ENCODE data around the gene C1QTNF12. TPM values are rescaled to one million over a fixed set of nuclear protein-coding genes. Genes with fewer than 3 reads are reported as not detected.
"Not testable (repeated sequence)": the region's sequence is repeated elsewhere in the genome, so short reads cannot be mapped to it uniquely, and the experiment has no call there.

C1QTNF12 gene
- total RNA-seq, 3 donors from 2014 or later: 21.5 to 54.0 (median 36.5) TPM

DNA sequence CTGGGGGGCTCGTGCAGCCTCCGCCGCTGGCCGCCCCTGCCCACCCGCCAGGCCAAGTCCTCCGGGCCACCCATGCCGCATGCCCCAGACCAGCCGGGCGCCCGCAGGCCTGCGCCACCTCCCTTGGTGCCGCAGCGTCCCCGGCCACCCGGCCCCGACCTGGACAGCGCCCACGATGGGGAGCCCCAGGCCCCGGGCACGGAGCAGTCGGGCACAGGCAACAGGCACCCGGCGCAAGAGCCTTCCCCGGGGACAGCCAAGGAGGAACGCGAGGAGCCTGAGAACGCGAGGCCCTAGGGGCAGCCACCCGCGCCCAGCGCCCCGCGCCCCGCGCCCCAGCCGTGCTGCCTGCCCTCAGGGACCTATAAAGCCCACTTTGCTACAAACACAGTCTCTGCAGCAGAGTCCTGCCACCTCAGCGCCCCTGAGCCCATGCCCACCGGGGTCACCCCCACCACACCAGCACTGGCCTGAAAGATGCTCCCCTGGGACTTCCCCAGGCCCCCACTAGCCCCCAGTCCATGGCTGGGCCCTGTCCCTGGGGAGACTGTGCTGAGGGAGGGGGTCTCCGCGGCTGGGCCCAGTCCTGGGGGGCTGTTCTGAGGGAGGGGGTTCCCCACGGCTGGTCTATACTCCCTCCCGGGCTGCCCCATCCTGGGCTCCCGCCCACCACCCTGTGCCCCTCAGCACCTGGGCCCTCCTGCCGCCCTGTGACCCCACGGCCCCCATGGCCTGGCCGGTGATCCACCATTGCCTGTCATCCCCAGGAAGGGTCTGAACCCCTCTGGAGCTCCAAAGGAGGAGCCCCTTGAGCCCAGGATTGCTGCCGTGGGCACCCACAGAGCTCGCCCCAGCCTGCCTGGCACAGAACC lies 48.7 kb downstream of the C1QTNF12 start:
- peaks cover 3% of the 10 kb centered on the region for H3K4me1 ChIP-seq (ENCODE audit: low read depth)
- TF ChIP-seq, protein P1, sequence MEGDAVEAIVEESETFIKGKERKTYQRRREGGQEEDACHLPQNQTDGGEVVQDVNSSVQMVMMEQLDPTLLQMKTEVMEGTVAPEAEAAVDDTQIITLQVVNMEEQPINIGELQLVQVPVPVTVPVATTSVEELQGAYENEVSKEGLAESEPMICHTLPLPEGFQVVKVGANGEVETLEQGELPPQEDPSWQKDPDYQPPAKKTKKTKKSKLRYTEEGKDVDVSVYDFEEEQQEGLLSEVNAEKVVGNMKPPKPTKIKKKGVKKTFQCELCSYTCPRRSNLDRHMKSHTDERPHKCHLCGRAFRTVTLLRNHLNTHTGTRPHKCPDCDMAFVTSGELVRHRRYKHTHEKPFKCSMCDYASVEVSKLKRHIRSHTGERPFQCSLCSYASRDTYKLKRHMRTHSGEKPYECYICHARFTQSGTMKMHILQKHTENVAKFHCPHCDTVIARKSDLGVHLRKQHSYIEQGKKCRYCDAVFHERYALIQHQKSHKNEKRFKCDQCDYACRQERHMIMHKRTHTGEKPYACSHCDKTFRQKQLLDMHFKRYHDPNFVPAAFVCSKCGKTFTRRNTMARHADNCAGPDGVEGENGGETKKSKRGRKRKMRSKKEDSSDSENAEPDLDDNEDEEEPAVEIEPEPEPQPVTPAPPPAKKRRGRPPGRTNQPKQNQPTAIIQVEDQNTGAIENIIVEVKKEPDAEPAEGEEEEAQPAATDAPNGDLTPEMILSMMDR (IDR thresholded peaks at IDR 0.05): no peak
- intact Hi-C loops (cut with DNase I, micrococcal nuclease): no loop called here
- no peaks in the 10 kb centered on the region for H3K36me3 ChIP-seq (ENCODE audit: low read depth)
- ATAC-seq (no peak), DNase-seq (peak in 2 of 3 donors; percentile 20 to 46)
- H3K9me3 ChIP-seq: peaks cover 9% of the 10 kb centered on the region
- no peak overlapping the region for H3K4me3 ChIP-seq

DNA sequence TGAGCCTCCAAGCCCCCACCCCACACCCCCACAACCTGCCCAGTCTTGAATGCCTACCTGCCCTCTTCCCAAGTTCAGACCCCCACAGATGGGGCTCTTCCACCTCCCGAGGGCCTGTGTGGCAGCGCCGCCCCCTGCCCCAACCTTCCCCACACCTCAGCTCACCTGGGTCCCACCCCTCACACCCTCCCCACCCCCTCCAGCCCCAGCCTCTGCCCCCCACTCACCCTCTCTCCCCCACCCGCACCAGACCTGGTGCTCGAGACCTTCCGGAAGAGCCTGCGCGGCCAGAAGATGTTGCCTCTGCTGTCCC lies 49.4 kb downstream of the C1QTNF12 start:
- ATAC-seq (no peak), DNase-seq (peak in 1 of 3 donors; percentile 14)
- Histone ChIP-seq H3K36me3 (ENCODE audit: low read depth) (no peaks in the 10 kb centered on the region), H3K4me3 (no peak overlapping the region), H3K4me1 (ENCODE audit: low read depth) (peaks cover 3% of the 10 kb centered on the region), H3K9me3 (peaks cover 9% of the 10 kb centered on the region)
- TF ChIP-seq, protein P1 (IDR thresholded peaks at IDR 0.05): no peak
- intact Hi-C loops (cut with DNase I, micrococcal nuclease): no loop called here

DNA sequence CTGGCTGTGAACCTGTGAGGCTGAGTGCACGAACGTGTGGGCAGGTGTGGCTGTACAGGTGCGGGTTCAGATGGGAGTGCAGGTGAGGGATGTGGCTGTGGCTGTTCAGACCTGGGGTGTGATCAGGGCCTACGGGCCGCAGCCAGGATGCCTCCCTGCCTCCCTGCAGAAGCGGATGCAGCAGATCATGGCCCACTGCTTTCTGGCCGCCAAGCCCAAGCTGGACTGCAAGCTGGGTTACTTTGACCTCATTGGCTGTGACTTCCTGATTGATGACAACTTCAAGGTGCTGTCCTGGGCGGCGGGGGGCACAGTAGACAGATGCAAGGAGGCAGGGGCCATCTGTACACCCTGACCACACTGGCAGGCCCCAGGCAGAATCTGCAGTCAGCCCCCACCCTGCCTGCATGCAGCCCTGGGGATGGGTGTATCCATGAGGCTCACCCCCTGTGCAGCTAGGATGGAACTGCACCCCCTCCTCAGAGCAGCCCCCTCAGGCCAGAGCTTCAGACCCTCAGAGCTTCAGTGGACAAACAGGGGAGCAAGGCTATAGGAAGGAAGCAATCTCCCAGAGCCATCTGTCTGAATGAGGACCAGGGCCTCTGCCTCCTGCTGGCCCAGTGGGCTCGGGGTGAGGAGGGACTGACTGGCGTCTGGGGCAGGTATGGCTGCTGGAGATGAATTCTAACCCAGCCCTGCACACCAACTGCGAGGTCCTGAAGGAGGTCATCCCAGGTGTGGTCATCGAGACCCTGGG lies 49.9 kb downstream of the C1QTNF12 start:
- no peaks in the 10 kb centered on the region for H3K36me3 ChIP-seq (ENCODE audit: low read depth)
- peaks cover 9% of the 10 kb centered on the region for H3K9me3 ChIP-seq
- H3K4me1 ChIP-seq (ENCODE audit: low read depth): peaks cover 3% of the 10 kb centered on the region
- peak in 1 of 3 donors; percentile 17 for DNase-seq
- TF ChIP-seq, protein P1 (IDR thresholded peaks at IDR 0.05): no peak
- no peak for ATAC-seq
- no peak overlapping the region for H3K4me3 ChIP-seq
- intact Hi-C loops (cut with DNase I, micrococcal nuclease): no loop called here

DNA sequence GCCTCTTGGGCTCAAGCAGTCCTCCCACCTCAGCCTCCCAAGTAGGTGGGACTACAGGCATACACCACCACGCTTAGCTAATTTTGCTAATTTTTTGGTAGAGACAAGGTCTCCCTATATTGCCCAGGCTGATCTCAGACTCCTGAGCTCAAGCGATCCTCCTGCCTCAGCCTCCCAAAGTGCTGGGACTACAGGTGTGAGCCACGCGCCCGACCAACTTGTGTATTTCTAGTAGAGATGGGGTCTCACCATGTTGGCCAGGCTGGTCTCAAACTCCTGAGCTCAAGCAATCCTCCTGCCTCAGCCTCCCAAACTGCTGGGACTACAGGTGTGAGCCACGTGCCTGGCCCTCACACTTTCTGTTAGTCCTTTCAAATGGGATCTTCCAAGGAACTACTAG lies 50.8 kb downstream of the C1QTNF12 start:
- H3K36me3 ChIP-seq (ENCODE audit: low read depth); H3K9me3 ChIP-seq; intact Hi-C loops (cut with DNase I, micrococcal nuclease); H3K4me3 ChIP-seq; DNase-seq; H3K4me1 ChIP-seq (ENCODE audit: low read depth); ATAC-seq: not testable (repeated sequence)

DNA sequence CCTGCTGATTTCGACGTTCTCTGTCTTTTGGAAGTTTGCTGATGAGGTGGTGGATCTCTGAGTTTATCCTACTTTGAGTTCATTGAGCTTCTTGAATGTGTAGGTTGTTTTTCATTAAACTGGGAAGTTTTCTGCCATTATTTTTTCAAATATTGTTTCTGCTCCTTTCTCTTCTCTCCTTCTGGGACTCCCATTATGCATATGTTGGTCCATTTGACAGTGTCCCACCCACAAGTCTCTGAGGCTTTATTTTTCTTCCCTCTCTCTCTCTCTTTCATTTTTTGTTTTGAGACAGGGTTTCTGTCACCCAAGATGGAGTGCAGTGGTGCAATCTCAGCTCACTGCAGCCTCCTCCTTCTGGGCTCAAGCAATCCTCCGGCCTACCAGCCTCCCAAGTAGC lies 51.8 kb downstream of the C1QTNF12 start:
- ATAC-seq: no peak
- no peak overlapping the region for H3K4me3 ChIP-seq

More for the DNA sequence above, 51.8 kb downstream of the C1QTNF12 start:
- DNase-seq: no peak
- TF ChIP-seq, protein P1 (IDR thresholded peaks at IDR 0.05): no peak
- Histone ChIP-seq H3K4me1 (ENCODE audit: low read depth) (no peaks in the 10 kb centered on the region), H3K9me3 (peaks cover 9% of the 10 kb centered on the region), H3K36me3 (ENCODE audit: low read depth) (no peaks in the 10 kb centered on the region)
- intact Hi-C loops (cut with DNase I, micrococcal nuclease): no loop called here

Small RNA genes within 50 kb of the gene (microRNA-seq; reads per million reads assigned to microRNA genes)
- 1.2 reads per million for gene MIR6726

Other genes starting within 250 kb of the C1QTNF12 start
- 10 to 100 TPM; 10.3 to 22.7 (median 21.1) TPM for gene HES4, start 246.6 kb downstream of the C1QTNF12 start, total RNA-seq
- 10 to 100 TPM; 37.5 to 41.7 (median 38.7) TPM for gene ISG15, start 233.2 kb downstream of the C1QTNF12 start, total RNA-seq
- gene AGRN, start 226.6 kb downstream of the C1QTNF12 start, total RNA-seq: 10 to 100 TPM; 32.0 to 54.4 (median 40.6) TPM
- 1 to 10 TPM; 1.3 to 7.5 (median 2.1) TPM for gene RNF223, start 172.4 kb downstream of the C1QTNF12 start, total RNA-seq
- 10 to 100 TPM; 18.4 to 25.3 (median 24.0) TPM for gene C1orf159, start 130.6 kb downstream of the C1QTNF12 start, total RNA-seq
- gene TTLL10, start 72.8 kb downstream of the C1QTNF12 start, total RNA-seq: 1 to 10 TPM in 2 of 3 donors, under 1 TPM in 1; 0.32 to 4.4 (median 1.8) TPM
- gene TNFRSF18, start 40.1 kb downstream of the C1QTNF12 start, total RNA-seq: 1 to 10 TPM; 1.6 to 2.2 (median 2.2) TPM
- 1 to 10 TPM in 1 of 3 donors, under 1 TPM in 2; 0.69 to 1.2 (median 0.80) TPM for gene TNFRSF4, start 32.6 kb downstream of the C1QTNF12 start, total RNA-seq
- 100 to 1,000 TPM; 169 to 257 (median 226) TPM for gene SDF4, start 14.7 kb downstream of the C1QTNF12 start, total RNA-seq
- gene B3GALT6, start 14.5 kb downstream of the C1QTNF12 start, total RNA-seq: 10 to 100 TPM in 1 of 3 donors, 1 to 10 TPM in 2; 7.3 to 12.5 (median 9.0) TPM
- gene UBE2J2, start 27.1 kb upstream of the C1QTNF12 start, total RNA-seq: 10 to 100 TPM; 49.8 to 65.8 (median 61.1) TPM
- gene SCNN1D, start 33.7 kb upstream of the C1QTNF12 start, total RNA-seq: 1 to 10 TPM; 3.5 to 5.4 (median 4.5) TPM
- gene ACAP3, start 61.2 kb upstream of the C1QTNF12 start, total RNA-seq: 10 to 100 TPM; 42.1 to 76.9 (median 44.8) TPM
- 10 to 100 TPM; 12.4 to 15.9 (median 15.4) TPM for gene PUSL1, start 61.9 kb upstream of the C1QTNF12 start, total RNA-seq
- 100 to 1,000 TPM in 1 of 3 donors, 10 to 100 TPM in 2; 89.9 to 127 (median 95.5) TPM for gene INTS11, start 77.9 kb upstream of the C1QTNF12 start, total RNA-seq
- 10 to 100 TPM; 41.2 to 77.9 (median 55.5) TPM for gene CPTP, start 78.1 kb upstream of the C1QTNF12 start, total RNA-seq
- 1 to 10 TPM in 1 of 3 donors, under 1 TPM in 2; 0.57 to 1.1 (median 0.96) TPM for gene TAS1R3, start 84.6 kb upstream of the C1QTNF12 start, total RNA-seq
- gene DVL1, start 102.7 kb upstream of the C1QTNF12 start, total RNA-seq: 10 to 100 TPM; 51.7 to 95.3 (median 73.1) TPM
- gene MXRA8, start 111.8 kb upstream of the C1QTNF12 start, total RNA-seq: 10 to 100 TPM in 2 of 3 donors, 1 to 10 TPM in 1; 6.8 to 62.1 (median 20.8) TPM
- 100 to 1,000 TPM; 150 to 180 (median 177) TPM for gene AURKAIP1, start 128.5 kb upstream of the C1QTNF12 start, total RNA-seq
- 100 to 1,000 TPM; 123 to 172 (median 151) TPM for gene CCNL2, start 152.6 kb upstream of the C1QTNF12 start, total RNA-seq
- 100 to 1,000 TPM in 2 of 3 donors, 10 to 100 TPM in 1; 75.7 to 106 (median 105) TPM for gene MRPL20, start 160.6 kb upstream of the C1QTNF12 start, total RNA-seq
- 10 to 100 TPM in 1 of 3 donors, 1 to 10 TPM in 1, under 1 TPM in 1; 0.81 to 11.3 (median 1.9) TPM for gene ANKRD65, start 174.6 kb upstream of the C1QTNF12 start, total RNA-seq
- gene VWA1, start 189.0 kb upstream of the C1QTNF12 start, total RNA-seq: 10 to 100 TPM; 38.5 to 89.4 (median 74.3) TPM
- gene ATAD3C, start 203.0 kb upstream of the C1QTNF12 start, total RNA-seq: 1 to 10 TPM in 1 of 3 donors, under 1 TPM in 2; 0.35 to 1.4 (median 0.55) TPM
- gene ATAD3B, start 225.0 kb upstream of the C1QTNF12 start, total RNA-seq: 10 to 100 TPM; 22.8 to 30.9 (median 25.4) TPM

Measured in mucosa of descending colon (tissue), 3 donors.